Activated naive CD4-positive, alpha-beta T cell treated with anti-CD3 and anti-CD28 coated beads, Interleukin-2, amount 50 U/mL, for 72 hours (primary cell): Measurements from ENCODE around the gene PRDM10. TPM values are rescaled to one million over a fixed set of nuclear protein-coding genes. Genes with fewer than 3 reads are reported as not detected.
"Not testable (repeated sequence)": the region's sequence is repeated elsewhere in the genome, so short reads cannot be mapped to it uniquely, and the experiment has no call there.

Source experiments
- ATAC-seq, 2 donors: fragments of 150-1000 bp; cut with Tn5 transposase; 2 replicates each; pipeline ENCODE4 v1.10.0; 2021; ENCODE audit warnings: mild to moderate bottlenecking in 2 of 2, moderate library complexity in 2 of 2
- DNase-seq, 2 donors: peaks; one replicate each; pipeline ENCODE4 v3.0.0; 2021 to 2022; ENCODE audit warnings: low spot score in 2 of 2
- H3K27ac Mint-ChIP-seq, 2 donors: one replicate each; pipeline ENCODE4 v1.8.0; 2022; ENCODE audit warnings: mild to moderate bottlenecking in 2 of 2, mixed read lengths in 2 of 2
- H3K36me3 Mint-ChIP-seq, 2 donors: one replicate each; pipeline ENCODE4 v1.8.0; 2022; ENCODE audit warnings: mixed read lengths in 2 of 2
- H3K9me3 Mint-ChIP-seq, 2 donors: one replicate each; pipeline ENCODE4 v1.8.0; 2022; ENCODE audit warnings: mixed read lengths in 2 of 2
- total RNA-seq, 2 donors: library from RNA; stranded (reverse); gene quantifications; one replicate each; pipeline ENCODE4 v1.2.3, GENCODE V29; 2022

The PRDM10 gene
- total RNA-seq, 2 donors from 2014 or later = 13.0 to 28.1 TPM

GRCh38 chr11:129911298-129911697, 91.3 kb downstream of the PRDM10 start:
- DNase-seq (no peak), ATAC-seq (peak in 1 of 2 donors; percentile 47)
- H3K9me3 Mint-ChIP-seq = no peaks in the 10 kb centered on the region
- peak overlapping the region; percentile 36 to 48 for H3K27ac Mint-ChIP-seq
- peaks cover 0 to 11% of the 10 kb centered on the region in 2 donors for H3K36me3 Mint-ChIP-seq

DNA sequence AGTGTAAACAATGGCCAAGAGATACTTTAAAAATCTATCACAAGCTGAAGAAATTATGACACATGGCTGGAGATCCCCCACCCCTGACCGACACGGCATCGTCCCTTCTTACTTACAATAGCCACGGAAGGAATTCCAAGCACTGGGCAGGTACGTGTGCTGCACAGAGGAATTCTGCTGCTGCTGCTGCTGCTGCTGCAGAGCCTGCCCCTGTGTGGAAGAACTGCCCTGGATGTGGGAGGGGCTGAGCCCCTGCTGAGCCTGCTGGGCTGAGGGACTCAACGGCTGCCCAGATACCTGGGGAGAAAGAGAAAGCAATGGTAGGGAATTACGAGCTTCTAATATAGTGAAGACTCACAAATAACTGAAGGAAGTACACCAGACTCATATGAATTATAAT, 92.3 kb downstream of the PRDM10 start:
- DNase-seq (no peak), ATAC-seq (no peak)
- Mint-ChIP-seq H3K9me3 (no peaks in the 10 kb centered on the region), H3K27ac (no peak overlapping the region), H3K36me3 (peaks cover 0 to 11% of the 10 kb centered on the region in 2 donors)

GRCh38 chr11:129905402-129905801, 97.2 kb downstream of the PRDM10 start:
- DNase-seq (no peak), ATAC-seq (no peak)
- Mint-ChIP-seq H3K9me3 (no peaks in the 10 kb centered on the region), H3K36me3 (peaks cover 8 to 13% of the 10 kb centered on the region in 2 donors), H3K27ac (no peak overlapping the region)

GRCh38 chr11:129896062-129896461, 106.6 kb downstream of the PRDM10 start:
- peak overlapping the region; percentile 2 to 86 for H3K27ac Mint-ChIP-seq
- ATAC-seq = no peak
- no peaks in the 10 kb centered on the region for H3K9me3 Mint-ChIP-seq
- DNase-seq = no peak
- H3K36me3 Mint-ChIP-seq = peaks cover 12% of the 10 kb centered on the region in 2 donors

- H3K36me3 Mint-ChIP-seq = peaks cover 12 to 13% of the 10 kb centered on the region in 2 donors
- peak; percentile 88 to 91 for DNase-seq
- H3K27ac Mint-ChIP-seq = peak within 1 kb of the TSS; percentile 86 to 94
- no peaks in the 10 kb centered on the region for H3K9me3 Mint-ChIP-seq
- ATAC-seq = peak; percentile 98 to 99
Measured at GRCh38 chr11:129895126-129896041, 107.3 kb downstream of the PRDM10 start, which contains the start of gene NFRKB. TSS of gene NFRKB (minus strand) at chr11:129895578. CDS start at chr11:129892849, 2,729 bp downstream.

GRCh38 chr11:129894278-129895125, 108.1 kb downstream of the PRDM10 start:
- H3K27ac Mint-ChIP-seq = peak overlapping the region; percentile 86 to 94
- H3K9me3 Mint-ChIP-seq = no peaks in the 10 kb centered on the region
- H3K36me3 Mint-ChIP-seq = peaks cover 11 to 22% of the 10 kb centered on the region in 2 donors
- peak in 1 of 2 donors; percentile 2 for ATAC-seq
- no peak for DNase-seq

GRCh38 chr11:129888451-129888850, 114.2 kb downstream of the PRDM10 start:
- no peak for DNase-seq

DNA sequence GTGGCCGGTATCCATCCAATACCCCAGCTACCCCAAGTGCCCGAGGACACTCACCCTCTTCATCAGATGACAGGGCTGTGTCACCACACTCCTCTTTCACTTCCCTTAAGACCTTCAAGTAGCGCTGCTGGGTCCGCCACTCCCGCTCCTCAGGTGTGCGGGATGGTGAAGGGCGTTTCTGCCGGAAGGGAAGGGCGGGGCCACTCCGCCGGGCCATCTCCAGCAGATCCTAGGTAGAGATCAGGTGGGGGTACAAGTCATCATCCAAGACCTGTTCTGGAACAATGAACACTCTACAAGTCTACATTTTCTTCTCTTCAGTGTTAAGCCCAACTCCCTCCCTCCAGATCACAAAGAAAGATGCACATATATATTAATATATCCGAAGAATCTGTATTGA, 117.3 kb downstream of the PRDM10 start:
- Mint-ChIP-seq H3K36me3 (peaks cover 37 to 54% of the 10 kb centered on the region in 2 donors), H3K27ac (no peak overlapping the region), H3K9me3 (no peaks in the 10 kb centered on the region)
- DNase-seq (no peak), ATAC-seq (no peak)

More at GRCh38 chr11:129888451-129888850, 114.2 kb downstream of the PRDM10 start:
- Mint-ChIP-seq H3K36me3 (peaks cover 30 to 64% of the 10 kb centered on the region in 2 donors), H3K27ac (peak overlapping the region; percentile 17 to 88), H3K9me3 (no peaks in the 10 kb centered on the region)
- no peak for ATAC-seq

GRCh38 chr11:129884581-129884980, 118.1 kb downstream of the PRDM10 start:
- Mint-ChIP-seq H3K36me3 (peaks cover 38 to 49% of the 10 kb centered on the region in 2 donors), H3K9me3 (no peaks in the 10 kb centered on the region), H3K27ac (no peak overlapping the region)
- no peak for DNase-seq
- no peak for ATAC-seq

DNA sequence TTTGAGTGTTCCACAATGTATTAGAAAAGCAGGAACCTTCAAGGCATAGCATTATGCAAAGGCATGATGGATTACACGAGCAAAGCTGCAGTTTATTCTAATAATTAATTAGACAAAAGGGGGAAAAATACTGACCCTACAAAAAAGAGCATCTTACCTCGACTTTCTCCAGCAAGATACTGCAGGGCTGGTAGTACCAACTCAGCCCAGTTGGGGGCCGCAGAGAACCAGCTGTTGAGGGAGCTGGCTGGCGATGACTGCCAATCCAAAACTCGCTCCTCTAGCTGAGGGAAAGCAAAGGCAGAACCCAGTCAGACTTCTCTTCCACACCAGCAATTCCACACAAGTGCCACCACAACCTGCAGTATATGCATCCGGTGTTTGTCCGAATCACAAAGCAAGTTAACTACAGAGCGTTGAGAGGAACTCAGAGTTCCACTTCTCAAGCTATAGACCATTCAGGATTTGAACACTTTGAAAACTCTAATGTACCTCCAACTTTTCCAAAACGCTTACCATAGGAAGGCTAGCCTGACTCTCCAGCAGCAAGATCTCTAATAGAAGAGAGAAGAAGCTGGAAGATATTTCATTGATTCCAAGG, 121.0 kb downstream of the PRDM10 start:
- Mint-ChIP-seq H3K27ac (no peak overlapping the region), H3K9me3 (no peaks in the 10 kb centered on the region), H3K36me3 (peaks cover 23 to 27% of the 10 kb centered on the region in 2 donors)
- ATAC-seq = peak; percentile 29 to 65
- DNase-seq = peak in 1 of 2 donors; percentile 45

DNA sequence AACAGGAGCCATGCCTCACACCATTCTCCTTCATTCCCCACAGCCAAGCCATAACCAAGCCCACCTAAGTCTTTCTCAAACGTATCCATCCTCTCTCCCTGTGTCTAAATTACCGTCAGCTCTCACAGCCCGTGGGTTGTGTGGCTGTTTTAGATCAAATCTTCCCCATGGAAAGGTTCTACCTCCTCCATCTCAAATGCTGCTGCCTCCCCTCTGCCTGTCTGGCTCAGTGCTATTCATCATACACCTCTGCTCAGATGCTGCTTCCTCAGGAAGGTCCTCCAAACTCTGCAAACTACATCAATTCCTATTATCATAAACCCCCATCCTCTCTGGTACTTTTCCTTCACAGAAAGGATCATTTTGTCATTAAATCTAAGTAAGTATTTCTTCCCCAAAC, 122.3 kb downstream of the PRDM10 start:
- DNase-seq (no peak), ATAC-seq (no peak)
- Mint-ChIP-seq H3K27ac (peak overlapping the region in 1 of 2 donors; percentile 48), H3K9me3 (no peaks in the 10 kb centered on the region), H3K36me3 (peaks cover 18 to 27% of the 10 kb centered on the region in 2 donors)

DNA sequence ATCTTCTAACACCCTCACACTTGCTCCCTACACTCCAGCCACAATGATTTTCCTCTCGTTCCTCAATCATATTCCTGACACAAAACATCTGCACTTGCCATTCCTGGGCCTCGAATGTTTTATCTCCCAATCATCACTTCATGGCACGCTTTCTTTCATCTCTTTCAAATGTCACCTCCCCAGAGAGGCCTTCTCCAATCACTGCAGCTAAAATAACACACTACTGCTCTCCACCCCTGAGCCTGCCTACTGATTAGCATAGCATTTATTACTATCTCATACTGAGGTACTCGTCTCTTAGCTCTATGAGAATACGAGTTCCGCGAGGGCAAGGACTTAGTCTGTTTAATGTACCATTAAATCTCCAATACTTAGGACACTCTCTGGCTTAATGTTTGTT, 130.7 kb downstream of the PRDM10 start:
- H3K27ac Mint-ChIP-seq = peak overlapping the region in 1 of 2 donors; percentile 9
- peaks cover 16 to 20% of the 10 kb centered on the region in 2 donors for H3K36me3 Mint-ChIP-seq
- DNase-seq = no peak
- H3K9me3 Mint-ChIP-seq = no peaks in the 10 kb centered on the region
- no peak for ATAC-seq

GRCh38 chr11:129868626-129869025, 134.0 kb downstream of the PRDM10 start:
- H3K9me3 Mint-ChIP-seq, DNase-seq, ATAC-seq: not testable (repeated sequence)
- Mint-ChIP-seq H3K27ac (peak overlapping the region in 1 of 2 donors; percentile 7), H3K36me3 (peaks cover 18 to 44% of the 10 kb centered on the region in 2 donors)

GRCh38 chr11:129866311-129866710, 136.3 kb downstream of the PRDM10 start:
- DNase-seq (no peak), ATAC-seq (no peak)
- Mint-ChIP-seq H3K36me3 (peaks cover 13 to 51% of the 10 kb centered on the region in 2 donors), H3K9me3 (no peaks in the 10 kb centered on the region), H3K27ac (peak overlapping the region; percentile 34 to 44)

DNA sequence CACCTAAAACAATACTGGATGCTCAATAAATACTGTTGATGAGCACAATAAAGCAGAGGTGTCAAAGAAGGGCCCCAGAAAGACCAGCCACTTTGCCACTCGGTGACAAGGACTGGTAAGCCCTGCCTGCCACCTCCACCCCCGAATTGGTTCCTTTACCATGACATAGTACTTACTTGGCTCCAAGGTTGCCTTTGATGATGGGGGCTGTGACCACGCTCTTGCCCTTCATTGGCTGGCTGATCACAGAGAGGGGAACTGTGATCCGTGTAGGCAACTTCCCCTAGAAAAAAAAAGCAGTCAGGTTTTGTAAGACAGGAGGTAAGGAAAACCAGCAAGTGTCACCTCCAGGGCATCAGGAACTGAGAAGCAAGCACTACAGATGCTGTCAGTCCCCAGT, 136.9 kb downstream of the PRDM10 start:
- H3K36me3 Mint-ChIP-seq = peaks cover 12 to 53% of the 10 kb centered on the region in 2 donors
- no peaks in the 10 kb centered on the region for H3K9me3 Mint-ChIP-seq
- DNase-seq (no peak), ATAC-seq (peak in 1 of 2 donors; percentile 20)
- H3K27ac Mint-ChIP-seq = peak overlapping the region; percentile 1 to 34

DNA sequence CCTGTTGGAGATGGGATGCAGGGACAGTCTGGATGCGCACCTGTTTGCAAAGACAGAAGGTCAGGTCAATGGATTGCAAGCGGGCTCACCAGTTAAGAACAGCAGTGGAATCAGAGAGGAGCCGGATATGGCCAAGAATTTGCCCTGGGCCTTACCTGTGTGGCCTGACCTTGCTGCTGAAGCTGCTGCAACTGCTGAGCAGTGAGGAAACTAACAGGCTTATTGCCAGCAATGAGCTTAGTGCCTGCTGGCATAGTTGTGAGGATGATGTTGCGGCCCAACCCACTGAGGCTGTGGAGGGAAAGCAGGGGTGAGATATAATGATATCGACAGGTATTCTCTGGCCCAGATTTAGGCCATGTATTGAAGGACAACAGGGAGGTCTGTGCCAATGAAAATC, 137.8 kb downstream of the PRDM10 start:
- H3K9me3 Mint-ChIP-seq = no peaks in the 10 kb centered on the region

More for the DNA sequence above, 137.8 kb downstream of the PRDM10 start:
- H3K36me3 Mint-ChIP-seq = peaks cover 12 to 61% of the 10 kb centered on the region in 2 donors
- ATAC-seq = no peak
- peak overlapping the region in 1 of 2 donors; percentile 30 for H3K27ac Mint-ChIP-seq
- DNase-seq = no peak
